HuH-7 (cell line): ENCODE results near the gene ADAMTS4.
"Not testable (repeated sequence)": the region's sequence is repeated elsewhere in the genome, so short reads cannot be mapped to it uniquely, and the experiment has no call there.

Experiments
- DNase-seq: peaks from one replicate; pipeline ENCODE4 v3.0.0; 2011; ENCODE audit warnings: low spot score

Gene ADAMTS4, protein sequence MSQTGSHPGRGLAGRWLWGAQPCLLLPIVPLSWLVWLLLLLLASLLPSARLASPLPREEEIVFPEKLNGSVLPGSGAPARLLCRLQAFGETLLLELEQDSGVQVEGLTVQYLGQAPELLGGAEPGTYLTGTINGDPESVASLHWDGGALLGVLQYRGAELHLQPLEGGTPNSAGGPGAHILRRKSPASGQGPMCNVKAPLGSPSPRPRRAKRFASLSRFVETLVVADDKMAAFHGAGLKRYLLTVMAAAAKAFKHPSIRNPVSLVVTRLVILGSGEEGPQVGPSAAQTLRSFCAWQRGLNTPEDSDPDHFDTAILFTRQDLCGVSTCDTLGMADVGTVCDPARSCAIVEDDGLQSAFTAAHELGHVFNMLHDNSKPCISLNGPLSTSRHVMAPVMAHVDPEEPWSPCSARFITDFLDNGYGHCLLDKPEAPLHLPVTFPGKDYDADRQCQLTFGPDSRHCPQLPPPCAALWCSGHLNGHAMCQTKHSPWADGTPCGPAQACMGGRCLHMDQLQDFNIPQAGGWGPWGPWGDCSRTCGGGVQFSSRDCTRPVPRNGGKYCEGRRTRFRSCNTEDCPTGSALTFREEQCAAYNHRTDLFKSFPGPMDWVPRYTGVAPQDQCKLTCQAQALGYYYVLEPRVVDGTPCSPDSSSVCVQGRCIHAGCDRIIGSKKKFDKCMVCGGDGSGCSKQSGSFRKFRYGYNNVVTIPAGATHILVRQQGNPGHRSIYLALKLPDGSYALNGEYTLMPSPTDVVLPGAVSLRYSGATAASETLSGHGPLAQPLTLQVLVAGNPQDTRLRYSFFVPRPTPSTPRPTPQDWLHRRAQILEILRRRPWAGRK

DNA sequence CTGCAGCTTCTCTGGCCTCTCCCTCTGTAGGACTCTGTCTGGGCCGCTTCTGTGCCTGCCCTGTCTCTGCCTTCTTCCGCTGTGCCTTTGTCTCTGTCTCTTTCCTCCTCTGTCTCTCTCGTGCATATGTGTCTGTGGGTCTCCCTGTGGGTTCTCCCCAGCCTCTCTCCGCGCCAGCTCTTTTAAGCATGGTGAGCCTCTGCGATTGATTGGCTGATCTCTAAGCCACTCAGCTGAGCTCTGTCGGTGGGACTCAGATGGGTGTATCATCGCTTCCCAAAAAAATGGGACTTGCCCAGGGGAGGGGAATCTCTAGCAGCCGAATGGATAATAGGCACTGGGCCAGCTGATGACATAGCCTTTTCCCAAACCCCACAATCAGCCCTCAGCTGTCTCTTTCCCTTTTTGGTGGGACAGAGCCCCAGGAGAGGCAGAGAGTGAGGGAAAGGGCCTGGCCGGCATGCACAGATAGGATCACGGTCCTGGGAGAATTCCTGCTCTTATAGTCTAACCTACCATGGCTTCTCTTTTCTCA, at the start of gene ADAMTS4:
ADAMTS4 (minus strand) TSS at position 158 of the 535 bp plus-strand sequence. CDS start 427 bp downstream, outside the sequence.
- DNase-seq: no peak

DNA sequence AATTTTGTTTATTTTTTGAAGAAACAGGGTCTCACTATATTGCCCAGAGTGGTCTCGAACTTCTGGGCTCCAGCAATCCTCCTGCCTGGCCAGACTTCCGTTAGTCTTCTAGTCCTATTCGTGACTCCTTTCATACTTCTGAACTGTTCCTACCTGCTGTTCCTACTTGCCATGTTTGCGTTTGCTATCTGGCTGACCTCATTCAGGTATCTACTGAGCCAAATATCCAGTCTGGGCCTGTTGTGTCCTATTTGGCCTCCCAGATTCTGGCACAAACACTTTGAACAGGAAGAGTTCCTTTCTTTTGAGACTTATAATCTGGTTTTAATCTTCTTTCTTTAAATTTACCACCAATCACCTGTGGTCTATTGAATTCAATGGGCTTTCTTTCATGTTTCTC, 46.0 kb upstream of the ADAMTS4 start:
- DNase-seq: no peak

DNA sequence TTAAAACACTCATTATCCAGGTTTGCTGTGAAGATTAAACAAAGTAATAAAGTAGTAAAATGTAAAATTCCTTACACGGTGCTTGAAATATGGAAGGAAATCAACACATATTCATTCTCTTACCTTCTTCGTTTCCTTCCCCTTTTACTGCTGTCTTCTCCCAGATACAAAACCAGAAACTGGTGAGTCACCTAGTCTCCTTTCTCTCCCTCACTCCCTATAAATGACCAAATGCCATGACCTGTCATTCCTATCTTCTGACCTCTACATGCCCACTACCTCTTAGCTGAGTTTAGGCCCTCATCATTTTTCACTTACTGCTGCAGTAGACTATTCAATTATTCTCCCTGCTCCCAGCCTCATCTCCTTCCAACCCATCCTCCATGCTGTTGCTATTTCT, 43.5 kb upstream of the ADAMTS4 start:
- no peak for DNase-seq

DNA sequence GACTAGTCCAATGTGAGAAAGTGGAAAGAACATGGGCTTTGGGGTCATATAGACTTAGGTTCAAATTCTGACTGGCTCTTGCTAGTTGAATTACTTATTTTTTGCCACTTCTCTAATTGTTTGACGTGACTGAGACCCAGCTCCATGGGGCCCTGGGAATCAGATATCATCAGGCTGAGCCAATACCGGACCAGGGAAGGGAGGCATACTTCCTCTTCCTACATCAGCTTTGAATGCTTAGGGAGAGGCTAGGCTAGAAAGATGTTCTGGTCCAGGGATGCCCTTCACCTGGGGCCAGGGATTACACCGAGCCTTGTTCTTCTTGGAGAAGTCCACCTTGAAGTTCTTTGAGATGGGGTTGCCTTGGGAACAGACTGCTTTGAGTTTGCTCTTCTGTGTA, 42.8 kb upstream of the ADAMTS4 start:
- no peak for DNase-seq

DNA sequence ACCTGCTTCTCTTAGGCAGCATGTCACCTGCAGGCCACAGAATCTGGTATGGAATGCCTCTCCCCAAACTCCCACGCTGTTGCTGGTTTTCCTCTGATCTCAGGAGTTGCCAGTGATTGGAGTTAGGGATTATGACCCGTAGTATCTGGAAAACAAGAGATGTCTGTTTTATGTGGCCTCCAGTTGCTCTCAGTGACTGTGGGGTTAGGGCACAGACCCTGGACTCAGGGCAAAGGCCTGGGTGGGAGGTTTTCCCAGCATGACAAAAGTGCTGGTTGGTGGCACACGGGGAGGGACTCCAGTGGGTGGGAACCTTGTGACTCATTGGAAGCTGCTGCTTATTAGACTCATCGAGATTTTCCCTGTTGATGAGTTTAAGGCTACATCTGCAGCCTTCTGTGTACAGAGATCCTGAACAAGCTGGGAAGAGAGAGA, 39.2 kb upstream of the ADAMTS4 start, which contains the start of gene NR1I3:
NR1I3 (minus strand) TSS at position 165 of the 435 bp plus-strand sequence. CDS start 1,638 bp downstream, outside the sequence.
- no peak for DNase-seq

DNA sequence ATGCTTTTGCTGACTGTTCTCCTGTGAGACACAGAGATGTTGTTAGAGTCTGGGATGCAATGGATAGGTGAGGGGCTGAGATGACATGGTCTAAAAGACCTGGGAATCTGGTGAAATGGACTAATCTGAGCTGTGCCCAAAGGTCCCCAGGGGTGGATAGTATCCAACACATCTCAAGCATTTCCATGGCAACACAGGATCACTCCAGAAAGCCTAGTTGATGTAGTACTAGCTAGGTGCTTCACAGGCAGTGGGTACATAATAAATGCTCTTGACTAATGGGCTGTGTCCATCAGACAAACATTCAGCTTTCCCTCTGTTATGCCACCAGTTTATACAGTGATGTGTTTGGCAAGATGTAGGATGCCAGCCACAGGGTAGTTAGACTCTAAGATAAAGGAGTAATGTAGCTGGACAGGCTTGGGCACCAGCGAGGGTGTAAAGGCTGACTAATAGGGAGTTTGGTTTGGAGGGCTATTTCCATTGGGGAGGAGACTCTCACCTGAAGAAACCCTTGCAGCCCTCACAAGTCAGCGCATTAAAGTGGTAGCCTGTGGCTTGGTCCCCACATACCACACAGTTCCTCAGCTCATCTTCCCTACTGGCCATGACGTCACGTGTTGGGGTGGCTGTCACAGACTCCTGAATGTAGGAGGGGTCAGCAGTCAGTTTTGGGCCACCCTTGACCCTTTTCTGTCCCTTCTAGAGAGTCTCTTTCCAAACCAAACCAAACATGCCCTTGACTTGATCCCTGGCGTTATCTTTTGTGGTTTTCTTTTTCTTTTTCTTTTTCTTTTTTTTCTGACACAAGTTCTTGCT, 37.3 kb upstream of the ADAMTS4 start:
- no peak for DNase-seq

DNA sequence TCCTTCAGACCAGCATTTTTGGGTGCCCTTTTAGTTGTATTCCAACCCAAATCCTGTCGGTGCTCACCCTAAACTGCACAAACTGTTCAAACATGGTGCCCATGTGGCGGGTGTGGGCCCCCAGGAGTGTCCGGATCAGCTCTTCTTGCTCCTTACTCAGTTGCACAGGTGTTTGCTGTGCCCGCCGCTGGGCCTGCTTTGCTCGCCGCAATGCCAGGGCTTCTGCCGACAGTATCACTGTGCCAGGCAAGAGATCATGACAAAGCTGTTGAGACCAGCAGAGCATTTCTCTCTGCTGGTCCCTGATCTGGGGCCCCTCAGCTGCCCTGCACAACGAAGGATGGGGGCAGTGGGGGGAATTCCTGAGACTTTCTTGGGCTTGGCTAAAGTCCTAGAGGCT, 34.2 kb upstream of the ADAMTS4 start:
- no peak for DNase-seq

DNA sequence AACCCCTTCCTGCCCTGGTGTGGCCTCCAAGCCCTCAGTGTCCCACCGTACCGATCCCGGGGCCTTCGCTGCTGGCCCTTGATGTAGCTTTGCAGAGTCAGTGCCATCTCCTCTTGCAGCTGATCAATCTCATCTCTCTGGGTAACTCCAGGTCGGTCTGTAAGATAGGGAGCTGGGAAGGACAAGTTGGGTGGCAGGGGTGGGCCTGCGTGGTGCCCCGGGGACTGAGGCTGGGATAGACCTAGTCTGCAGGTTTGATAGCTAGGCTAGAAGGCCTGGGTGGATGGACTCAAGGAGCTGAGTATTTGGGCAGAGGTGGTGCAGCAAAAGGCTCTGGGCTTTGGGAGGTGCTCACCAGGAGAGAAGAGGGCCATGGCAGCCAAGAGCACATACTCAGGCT, 31.9 kb upstream of the ADAMTS4 start:
- DNase-seq: no peak

DNA sequence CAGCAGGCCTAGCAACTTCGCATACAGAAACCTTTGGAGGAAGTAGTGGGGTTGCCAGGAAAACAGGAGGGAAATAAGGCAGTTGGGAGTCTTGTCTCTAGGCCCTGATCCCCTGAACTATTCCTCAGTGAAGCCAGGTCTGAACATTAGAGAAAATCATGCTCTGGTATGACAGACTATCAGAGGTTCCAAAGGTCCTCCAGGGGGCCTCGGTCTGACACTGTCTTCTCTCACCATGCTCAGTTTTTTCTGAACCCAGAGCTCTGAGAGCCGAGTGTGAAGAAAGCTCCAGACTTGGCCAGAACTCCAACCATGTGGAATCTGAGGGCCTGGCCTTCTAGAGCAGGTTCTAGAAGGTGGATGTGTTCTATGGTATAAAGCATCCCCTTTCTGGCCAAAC, 31.0 kb upstream of the ADAMTS4 start:
- no peak for DNase-seq

DNA sequence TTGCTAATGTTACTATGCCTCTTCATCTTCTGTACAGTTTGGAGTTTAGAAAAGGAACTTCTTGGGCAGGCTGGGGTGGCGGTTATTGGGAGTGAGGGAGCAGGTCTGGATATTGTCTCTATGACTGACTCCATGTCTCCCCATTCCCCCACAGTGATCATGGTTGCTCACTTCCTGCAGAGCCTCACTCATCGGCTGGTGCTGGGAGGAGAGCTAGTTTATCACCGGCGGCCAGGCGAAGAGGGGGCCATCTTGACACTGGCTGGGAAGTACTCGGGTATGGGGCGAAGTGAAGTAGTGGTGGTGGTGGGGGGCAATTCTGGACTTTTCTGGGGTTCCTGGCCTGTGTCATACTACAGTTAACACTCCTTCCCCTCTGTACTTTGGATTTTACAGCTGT, 29.2 kb upstream of the ADAMTS4 start:
- no peak for DNase-seq

DNA sequence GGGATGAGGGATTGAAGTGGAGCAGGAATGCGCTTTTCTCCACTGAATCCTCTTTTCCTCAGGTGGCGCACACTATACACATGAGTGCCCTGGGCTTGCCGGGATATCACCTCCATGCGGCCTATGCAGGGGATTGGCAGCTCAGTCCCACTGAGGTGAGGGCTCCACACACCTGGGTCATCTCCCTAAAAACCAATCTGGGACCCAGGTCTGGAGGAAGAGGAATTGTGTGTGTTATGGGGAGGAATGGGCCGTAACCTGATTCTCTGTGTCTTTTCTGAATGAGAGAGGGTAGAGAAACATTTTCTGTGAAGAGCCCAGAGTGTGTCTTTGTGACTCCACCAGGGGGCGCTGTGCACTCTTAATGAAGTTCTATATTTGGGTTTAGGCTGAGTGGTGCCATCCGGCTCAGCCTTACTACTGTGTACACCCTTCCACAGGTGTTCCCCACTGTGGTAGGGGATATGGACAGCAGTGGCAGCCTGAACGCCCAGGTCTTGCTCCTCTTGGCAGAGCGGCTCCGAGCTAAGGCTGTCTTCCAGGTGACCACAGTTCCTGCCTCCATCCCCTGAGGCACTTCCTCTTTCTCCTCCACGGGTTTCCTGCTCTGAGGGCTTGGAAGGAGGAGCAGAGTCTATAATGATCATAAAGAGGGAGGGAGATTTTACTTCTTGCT, 28.5 kb upstream of the ADAMTS4 start:
- peak; percentile 61 for DNase-seq

DNA sequence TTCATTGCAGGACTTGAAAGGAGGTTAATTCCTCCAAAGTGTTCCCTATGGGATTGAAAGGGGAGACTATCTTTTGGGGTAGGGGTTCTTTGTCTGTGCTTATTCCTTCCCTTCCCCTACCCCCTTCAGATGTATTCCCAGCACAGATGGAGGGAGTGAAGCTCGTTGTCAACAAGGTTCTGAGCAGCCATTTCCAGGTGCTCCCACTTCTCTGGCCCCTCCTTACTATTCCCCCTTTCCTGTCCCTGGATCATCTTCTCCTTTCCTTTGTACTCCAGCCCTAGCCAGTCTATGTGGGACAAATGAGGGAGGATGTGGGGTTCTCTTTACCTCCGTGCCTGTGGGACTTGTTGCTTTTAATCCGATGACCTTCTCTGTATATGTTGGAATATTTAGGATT, 27.9 kb upstream of the ADAMTS4 start:
- no peak for DNase-seq

DNA sequence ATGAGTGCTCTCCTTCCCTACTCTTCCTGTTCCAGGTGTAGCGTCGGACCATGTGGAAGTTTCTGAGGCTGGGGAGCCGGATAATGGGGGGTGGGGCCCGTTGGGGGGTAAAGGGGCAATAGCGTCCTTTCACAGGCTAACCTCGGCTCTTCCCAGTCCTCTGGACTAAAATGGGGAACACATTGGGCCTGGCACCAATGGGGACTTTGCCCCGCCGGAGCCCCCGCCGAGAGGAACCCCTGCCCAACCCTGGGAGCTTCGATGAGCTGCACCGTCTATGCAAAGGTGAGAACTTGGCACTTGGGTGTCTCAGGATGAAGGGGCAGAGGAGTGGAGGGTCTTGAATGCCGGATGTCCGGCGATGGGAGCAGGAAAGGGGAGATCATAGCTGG, 27.5 kb upstream of the ADAMTS4 start:
- DNase-seq: no peak

DNA sequence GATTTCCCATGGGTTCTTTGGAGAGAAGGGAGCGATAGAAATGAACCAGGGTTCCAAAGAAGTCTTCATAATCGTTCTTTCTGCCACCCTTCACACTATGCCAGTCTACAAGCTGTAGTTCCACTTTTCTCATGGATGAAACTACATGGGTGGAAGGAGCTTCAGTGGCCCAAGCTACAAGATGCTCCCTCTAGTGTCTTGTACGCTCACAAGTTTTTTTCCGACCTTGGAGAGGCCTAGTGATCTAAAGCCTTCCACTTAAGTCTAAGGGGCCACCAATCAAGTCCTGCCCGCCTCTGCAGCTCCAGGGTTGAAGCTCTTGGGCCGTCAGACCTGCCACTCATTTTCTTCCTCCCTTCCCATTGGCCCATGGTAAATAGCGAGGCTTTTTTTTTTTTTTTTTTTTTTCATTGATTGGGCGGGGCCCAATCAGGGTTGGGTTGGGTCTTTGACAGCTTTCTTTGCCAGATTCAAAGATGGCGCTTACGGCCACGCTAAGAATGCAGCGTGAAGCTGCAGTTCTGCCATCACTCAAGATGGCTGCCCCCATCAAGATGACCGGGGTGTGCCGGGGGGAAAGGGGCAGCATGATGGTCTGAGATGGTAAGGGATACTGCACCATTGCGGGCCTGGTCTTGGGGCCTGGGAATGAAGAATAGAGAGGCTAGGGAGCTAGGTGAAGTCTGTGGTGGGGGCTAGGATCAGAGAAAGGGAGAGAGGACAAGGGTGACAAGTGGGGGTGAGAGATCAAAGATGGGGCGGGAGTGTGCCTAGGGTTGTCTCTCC, 26.9 kb upstream of the ADAMTS4 start, which contains the start of gene TOMM40L:
TOMM40L (plus strand) TSS at position 527 of the 786 bp plus-strand sequence. CDS start 430 bp downstream, outside the sequence.
- DNase-seq: peak; percentile 71

DNA sequence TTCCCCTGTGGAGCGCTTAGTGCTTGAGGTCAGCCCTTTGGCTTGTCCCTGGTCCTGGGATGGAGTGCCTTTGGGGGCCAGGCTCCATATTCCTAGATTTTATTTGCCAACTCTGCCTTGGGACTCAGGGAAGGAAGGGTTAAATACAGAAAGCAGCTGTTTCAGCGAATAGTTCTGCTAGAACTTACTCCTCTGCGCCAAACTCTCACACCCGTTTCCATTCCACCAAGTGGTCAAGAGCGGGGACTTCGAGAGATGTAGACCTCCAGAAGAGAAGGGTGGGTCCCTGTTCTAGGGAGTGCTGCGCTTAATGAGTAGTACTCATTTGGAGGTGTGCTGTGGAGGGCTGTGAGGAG, 26.3 kb upstream of the ADAMTS4 start:
- no peak for DNase-seq

DNA sequence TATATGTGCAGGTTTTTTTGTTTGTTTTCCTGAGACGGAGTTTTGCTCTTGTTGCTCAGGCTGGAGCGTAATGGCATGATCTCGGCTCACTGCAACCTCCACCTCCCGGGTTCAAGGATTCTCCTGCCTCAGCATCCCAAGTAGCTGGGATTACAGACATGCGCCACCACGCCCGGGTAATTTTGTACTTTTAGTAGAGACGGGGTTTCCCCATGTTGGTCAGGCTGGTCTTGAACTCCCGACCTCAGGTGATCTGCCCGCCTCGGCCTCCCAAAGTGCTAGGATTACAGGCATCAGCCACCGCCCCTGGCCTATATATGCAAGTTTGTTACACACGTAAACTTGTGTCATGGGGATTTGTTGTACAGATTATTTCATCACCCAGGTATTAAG, 25.8 kb upstream of the ADAMTS4 start:
- not testable (repeated sequence) for DNase-seq

DNA sequence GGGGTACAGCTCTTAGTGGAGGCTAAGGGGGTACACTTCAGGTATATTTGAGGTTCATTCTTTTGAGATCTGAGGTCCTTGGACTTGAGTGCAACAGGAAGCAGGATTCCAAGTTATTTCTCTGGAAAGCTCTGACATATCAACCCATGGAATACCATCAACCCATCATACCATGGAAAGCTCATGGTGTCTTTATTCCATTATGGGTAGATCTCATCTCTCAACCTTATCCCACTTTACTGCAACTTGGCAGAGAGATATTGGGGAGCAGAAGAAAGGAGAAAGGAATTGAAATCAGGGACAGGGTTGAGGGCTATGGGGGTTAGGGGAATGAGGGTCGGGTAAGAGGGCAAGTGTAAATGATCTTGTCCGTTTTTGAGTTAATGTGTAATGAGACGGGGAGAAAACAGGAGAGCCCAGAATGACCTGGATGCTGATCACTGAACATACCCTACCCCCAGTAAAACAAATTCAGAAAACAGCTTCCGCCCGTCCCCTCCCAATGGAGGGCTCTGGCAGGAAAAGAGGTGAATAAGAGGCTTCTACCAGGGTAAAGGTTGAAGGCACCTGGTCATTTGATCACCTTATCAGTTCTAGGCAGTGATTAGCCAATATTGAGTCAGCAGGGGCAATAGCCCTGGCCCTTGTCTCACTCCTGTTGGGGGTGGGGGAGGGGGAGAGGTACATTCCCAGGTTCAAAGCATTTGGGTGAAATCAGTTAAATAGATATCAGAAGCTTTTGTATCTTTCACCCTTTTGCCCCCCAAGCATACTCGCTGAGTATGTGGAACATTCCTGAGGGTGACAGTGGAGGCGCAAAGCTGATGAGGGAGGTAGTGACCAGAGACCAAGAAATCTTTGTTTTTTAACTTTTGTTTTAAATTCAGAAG, 25.2 kb upstream of the ADAMTS4 start:
- peak; percentile 58 for DNase-seq

DNA sequence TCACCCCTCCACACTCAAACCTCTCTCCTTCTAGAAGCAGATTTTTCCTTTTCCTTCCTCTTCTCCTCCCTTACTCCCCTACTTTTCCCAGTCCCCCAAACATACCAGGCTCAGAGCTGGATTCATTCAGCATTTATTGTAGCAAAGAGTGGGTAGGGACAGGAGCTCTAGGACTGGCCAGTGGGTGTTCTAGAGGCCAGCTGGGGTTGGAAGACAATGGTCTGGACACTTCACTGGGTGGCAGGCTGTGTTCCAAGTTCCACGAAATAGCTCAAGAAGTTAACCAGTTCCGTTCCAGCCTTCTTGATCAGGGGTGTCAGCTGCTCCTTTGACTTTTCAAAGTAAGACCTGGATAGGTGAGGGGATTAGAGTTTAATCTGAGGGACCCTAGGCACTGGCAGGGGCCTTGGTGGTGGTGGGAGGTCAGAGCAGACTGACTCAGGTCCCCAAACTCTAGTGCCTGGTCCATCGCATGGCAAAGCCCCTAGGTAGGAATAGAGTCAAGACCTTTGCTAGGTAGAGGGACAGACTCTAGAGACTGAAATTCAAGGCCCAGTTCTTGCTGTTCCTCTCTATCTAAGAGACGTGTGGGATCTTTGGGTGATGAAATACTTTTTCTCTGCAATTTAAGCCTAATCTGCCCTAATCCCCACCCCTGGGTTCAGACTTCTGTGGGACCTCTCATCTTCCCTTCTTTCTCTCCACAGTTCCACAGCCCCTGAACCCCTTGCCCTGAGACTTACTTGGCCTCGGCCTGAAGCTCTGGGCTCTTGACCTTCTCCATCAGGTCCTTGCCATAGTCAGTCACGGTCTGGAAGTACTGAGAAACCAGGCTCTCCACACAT, 23.5 kb upstream of the ADAMTS4 start:
- DNase-seq: no peak
